ENCODE data around the gene CES1. TPM values are rescaled to one million over a fixed set of nuclear protein-coding genes. Genes with fewer than 3 reads are reported as not detected.
"Not testable (repeated sequence)": the region's sequence is repeated elsewhere in the genome, so short reads cannot be mapped to it uniquely, and the experiment has no call there.

The CES1 gene
- total and polyA plus RNA-seq, 2 experiments from 2014 or later = not detected

- no peak overlapping the region for H3K4me3 ChIP-seq
- no peaks in the 10 kb centered on the region for H3K4me1 ChIP-seq (ENCODE audit: low read depth)
- H3K36me3 ChIP-seq = no peaks in the 10 kb centered on the region
- no peak for DNase-seq (ENCODE audit: low read depth in 1 of 2, low spot score in 1 of 2)
- H3K27me3 ChIP-seq = no peaks in the 10 kb centered on the region
- TF ChIP-seq CTCF (IDR thresholded peaks at IDR 0.05; ENCODE audit: low read depth, low read length) = no peak
- H3K9me3 ChIP-seq (ENCODE audit: low read depth) = no peaks in the 10 kb centered on the region
- H3K27ac ChIP-seq = no peak overlapping the region
These were observed 19.9 kb downstream of the CES1 start for GRCh38 chr16:55812951-55813350.

GRCh38 chr16:55811811-55812210 is 21.1 kb downstream of the CES1 start:
- TF ChIP-seq CTCF (IDR thresholded peaks at IDR 0.05; ENCODE audit: low read depth, low read length) = no peak
- Histone ChIP-seq H3K4me3 (no peak overlapping the region), H3K9me3 (ENCODE audit: low read depth) (no peaks in the 10 kb centered on the region), H3K27me3 (no peaks in the 10 kb centered on the region), H3K4me1 (ENCODE audit: low read depth) (no peaks in the 10 kb centered on the region), H3K36me3 (no peaks in the 10 kb centered on the region), H3K27ac (no peak overlapping the region)
- no peak for DNase-seq (ENCODE audit: low read depth in 1 of 2, low spot score in 1 of 2)

- no peaks in the 10 kb centered on the region for H3K27me3 ChIP-seq
These were observed 22.4 kb downstream of the CES1 start for GRCh38 chr16:55810451-55810961.

GRCh38 chr16:55809851-55810250 is 23.0 kb downstream of the CES1 start:
- DNase-seq (ENCODE audit: low read depth in 1 of 2, low spot score in 1 of 2) = no peak
- Histone ChIP-seq H3K4me1 (ENCODE audit: low read depth) (no peaks in the 10 kb centered on the region), H3K4me3 (no peak overlapping the region), H3K27me3 (no peaks in the 10 kb centered on the region), H3K27ac (no peak overlapping the region), H3K9me3 (ENCODE audit: low read depth) (no peaks in the 10 kb centered on the region), H3K36me3 (no peaks in the 10 kb centered on the region)
- TF ChIP-seq CTCF (IDR thresholded peaks at IDR 0.05; ENCODE audit: low read depth, low read length) = no peak

More at GRCh38 chr16:55810451-55810961, 22.4 kb downstream of the CES1 start:
- no peaks in the 10 kb centered on the region for H3K36me3 ChIP-seq
- no peak for TF ChIP-seq CTCF (IDR thresholded peaks at IDR 0.05; ENCODE audit: low read depth, low read length)
- no peak overlapping the region for H3K27ac ChIP-seq
- no peak for DNase-seq (ENCODE audit: low read depth in 1 of 2, low spot score in 1 of 2)
- H3K4me3 ChIP-seq = no peak overlapping the region
- H3K9me3 ChIP-seq (ENCODE audit: low read depth) = no peaks in the 10 kb centered on the region
- no peaks in the 10 kb centered on the region for H3K4me1 ChIP-seq (ENCODE audit: low read depth)

- no peaks in the 10 kb centered on the region for H3K9me3 ChIP-seq (ENCODE audit: low read depth)
- H3K27me3 ChIP-seq = no peaks in the 10 kb centered on the region
- H3K4me1 ChIP-seq (ENCODE audit: low read depth) = no peaks in the 10 kb centered on the region
- H3K27ac ChIP-seq = no peak overlapping the region
- H3K4me3 ChIP-seq = no peak overlapping the region
- H3K36me3 ChIP-seq = no peaks in the 10 kb centered on the region
- no peak for DNase-seq (ENCODE audit: low read depth in 1 of 2, low spot score in 1 of 2)
- no peak for TF ChIP-seq CTCF (IDR thresholded peaks at IDR 0.05; ENCODE audit: low read depth, low read length)
These were observed 23.5 kb downstream of the CES1 start for GRCh38 chr16:55809386-55809785.

- not testable (repeated sequence) for H3K4me1 ChIP-seq (ENCODE audit: low read depth); H3K4me3 ChIP-seq; H3K27ac ChIP-seq; H3K27me3 ChIP-seq; H3K36me3 ChIP-seq; H3K9me3 ChIP-seq (ENCODE audit: low read depth); DNase-seq (ENCODE audit: low read depth in 1 of 2, low spot score in 1 of 2)
These were observed 24.6 kb downstream of the CES1 start for GRCh38 chr16:55808286-55808685.

- not testable (repeated sequence) for H3K36me3 ChIP-seq; H3K27me3 ChIP-seq; H3K27ac ChIP-seq; DNase-seq (ENCODE audit: low read depth in 1 of 2, low spot score in 1 of 2); H3K4me3 ChIP-seq; H3K9me3 ChIP-seq (ENCODE audit: low read depth); H3K4me1 ChIP-seq (ENCODE audit: low read depth)
These were observed 27.8 kb downstream of the CES1 start for GRCh38 chr16:55805104-55805503.

GRCh38 chr16:55803681-55804080 is 29.2 kb downstream of the CES1 start:
- not testable (repeated sequence) for H3K9me3 ChIP-seq (ENCODE audit: low read depth); H3K4me1 ChIP-seq (ENCODE audit: low read depth); H3K27me3 ChIP-seq; H3K36me3 ChIP-seq; DNase-seq (ENCODE audit: low read depth in 1 of 2, low spot score in 1 of 2); H3K27ac ChIP-seq; H3K4me3 ChIP-seq

GRCh38 chr16:55792934-55793374 is 39.9 kb downstream of the CES1 start:
- H3K4me3 ChIP-seq; DNase-seq (ENCODE audit: low read depth in 1 of 2, low spot score in 1 of 2); H3K9me3 ChIP-seq (ENCODE audit: low read depth); H3K4me1 ChIP-seq (ENCODE audit: low read depth); H3K36me3 ChIP-seq; H3K27ac ChIP-seq; H3K27me3 ChIP-seq: not testable (repeated sequence)
